CD4-positive, alpha-beta T cell treated with Interleukin-15 for 4 hours (primary cell): Measurements from ENCODE around the gene TSEN15.

Experiments used
- DNase-seq: peaks from one replicate; pipeline ENCODE4 v3.0.0-alpha.2; 2020; ENCODE audit warnings: low spot score

The TSEN15 gene

GRCh38 chr1:184101571-184101970 lies 50.0 kb downstream of the TSEN15 start:
- no peak for DNase-seq

GRCh38 chr1:184110272-184111204 lies 59.0 kb downstream of the TSEN15 start:
- no peak for DNase-seq

- no peak for DNase-seq
Measured at GRCh38 chr1:184112176-184112948, 60.8 kb downstream of the TSEN15 start.

- DNase-seq, result no peak
Measured at GRCh38 chr1:184113251-184113650, 61.7 kb downstream of the TSEN15 start.

GRCh38 chr1:184114818-184115398 lies 63.4 kb downstream of the TSEN15 start:
- DNase-seq, result no peak

- DNase-seq, result no peak
Measured at GRCh38 chr1:184116287-184116686, 64.8 kb downstream of the TSEN15 start.

- DNase-seq, result no peak
Measured at GRCh38 chr1:184118046-184118445, 66.5 kb downstream of the TSEN15 start.
